Thyroid gland (tissue), 4 donors: ENCODE results near the gene BOC.

Experiments
- CTCF ChIP-seq, 6 experiments: fragments of 200-600 bp in 3 of 6; fragments of 450-650 bp in 3 of 6; sonication (generic) in 3 of 6; IDR thresholded peaks; one replicate each; pipeline ENCODE4 v1.5.1; 2016 to 2019; ENCODE audit warnings: antibody characterized with exemption in 6 of 6, mild to moderate bottlenecking in 2 of 6, inconsistent platforms in 1 of 6, moderate library complexity in 1 of 6
- POLR2A ChIP-seq, 2 donors: fragments of 450-650 bp; IDR thresholded peaks; one replicate each; pipeline ENCODE4 v1.6.1; 2017; ENCODE audit warnings: antibody characterized with exemption in 2 of 2, mild to moderate bottlenecking in 2 of 2, moderate library complexity in 1 of 2

- TF ChIP-seq POLR2A (IDR thresholded peaks at IDR 0.05) = no peak
- TF ChIP-seq CTCF (IDR thresholded peaks at IDR 0.05) = no peak
These were observed 10.4 kb upstream of the BOC start for GRCh38 chr3:113200946-113201345.
